ENCODE results near the gene PALM.

- TF ChIP-seq RAD21 (conservative IDR thresholded peaks at IDR 0.05) (no peak), CTCF (IDR thresholded peaks at IDR 0.05; ENCODE audit: poor library complexity, severe bottlenecking) (no peak), POLR2AphosphoS5 (IDR thresholded peaks at IDR 0.05) (no peak), TAF1 (IDR thresholded peaks at IDR 0.05; ENCODE audit: low read depth) (no peak), SMC3 (conservative IDR thresholded peaks at IDR 0.05; ENCODE audit: poor library complexity) (no peak), EZH2 (IDR thresholded peaks at IDR 0.05; ENCODE audit: borderline replicate concordance, insufficient read depth, low read length, poor library complexity, severe bottlenecking) (no peak), EP300 (conservative IDR thresholded peaks at IDR 0.05; ENCODE audit: poor library complexity, severe bottlenecking) (no peak), REST (IDR thresholded peaks at IDR 0.05; ENCODE audit: borderline replicate concordance) (no peak), MXI1 (conservative IDR thresholded peaks at IDR 0.05; ENCODE audit: poor library complexity, severe bottlenecking) (no peak)
Observed at GRCh38 chr19:765179-765738, 56.5 kb downstream of the PALM start.
